NCI-H2196 treated with DMSO at 0.1 percent for 48 hours (cell line): ENCODE results near the gene ZNF594.
"Not testable (repeated sequence)": the region's sequence is repeated elsewhere in the genome, so short reads cannot be mapped to it uniquely, and the experiment has no call there.

Experiments used
- DNase-seq: peaks from one replicate; lab custom pipeline; 2025; ENCODE audit not compliant: unreplicated experiment; lab: John Stamatoyannopoulos, UW

The ZNF594 gene

GRCh38 chr17:5137511-5138197 is 54.0 kb downstream of the ZNF594 start:
- DNase-seq = not testable (repeated sequence)

GRCh38 chr17:5136580-5137412 is 54.9 kb downstream of the ZNF594 start:
- not testable (repeated sequence) for DNase-seq

- DNase-seq = no peak
Measured at GRCh38 chr17:5135726-5136579, 55.7 kb downstream of the ZNF594 start.

GRCh38 chr17:5135131-5135712 is 56.4 kb downstream of the ZNF594 start:
- not testable (repeated sequence) for DNase-seq

GRCh38 chr17:5134571-5134970 is 57.1 kb downstream of the ZNF594 start:
- not testable (repeated sequence) for DNase-seq

- DNase-seq = not testable (repeated sequence)
Measured at GRCh38 chr17:5133961-5134360, 57.7 kb downstream of the ZNF594 start.

GRCh38 chr17:5133311-5133710 is 58.4 kb downstream of the ZNF594 start:
- DNase-seq = no peak

- DNase-seq = not testable (repeated sequence)
Measured at GRCh38 chr17:5132503-5133225, 59.0 kb downstream of the ZNF594 start.

GRCh38 chr17:5131799-5132502 is 59.7 kb downstream of the ZNF594 start:
- not testable (repeated sequence) for DNase-seq

GRCh38 chr17:5131146-5131715 is 60.4 kb downstream of the ZNF594 start:
- DNase-seq = no peak

- DNase-seq = not testable (repeated sequence)
Measured at GRCh38 chr17:5130687-5131086, 61.0 kb downstream of the ZNF594 start.

GRCh38 chr17:5130261-5130660 is 61.4 kb downstream of the ZNF594 start:
- not testable (repeated sequence) for DNase-seq

GRCh38 chr17:5129770-5130169 is 61.9 kb downstream of the ZNF594 start:
- DNase-seq = not testable (repeated sequence)
